Right lobe of liver (tissue), 4 donors: Measurements from ENCODE around the gene C5orf58.

Experiments used
- CTCF ChIP-seq, 4 donors: fragments of 200-600 bp in 3 of 4; fragments of 450-650 bp in 1 of 4; IDR thresholded peaks; one replicate each; pipeline versions ENCODE4 v1.5.1 to v1.8.0; 2016 to 2022; ENCODE audit warnings: antibody characterized with exemption in 4 of 4, mild to moderate bottlenecking in 2 of 4
- POLR2A ChIP-seq: fragments of 450-650 bp; IDR thresholded peaks from one replicate; pipeline ENCODE4 v1.6.1; 2017; ENCODE audit warnings: antibody characterized with exemption, mild to moderate bottlenecking
- donor health status: DM: no; HTN: no; CAD: no.
- donor health status: DM: no; HTN: no; CAD: no.
- donor health status: DM: no; HTN: yes; CAD: no.

GRCh38 chr5:170288551-170288950, 55.8 kb downstream of the C5orf58 start:
- TF ChIP-seq CTCF (IDR thresholded peaks at IDR 0.05) (no peak), POLR2A (no peak)
